GM12872 (cell line): Measurements from ENCODE around the gene BMI1.

ENCODE experiments used
- TF ChIP-seq, protein P1 (sequence below): IDR thresholded peaks from 3 replicates; pipeline ENCODE4 v1.5.1; 2011; ENCODE audit warnings: low read depth, mild to moderate bottlenecking, low read length, moderate library complexity; ENCODE audit not compliant: insufficient read depth

Gene BMI1

DNA sequence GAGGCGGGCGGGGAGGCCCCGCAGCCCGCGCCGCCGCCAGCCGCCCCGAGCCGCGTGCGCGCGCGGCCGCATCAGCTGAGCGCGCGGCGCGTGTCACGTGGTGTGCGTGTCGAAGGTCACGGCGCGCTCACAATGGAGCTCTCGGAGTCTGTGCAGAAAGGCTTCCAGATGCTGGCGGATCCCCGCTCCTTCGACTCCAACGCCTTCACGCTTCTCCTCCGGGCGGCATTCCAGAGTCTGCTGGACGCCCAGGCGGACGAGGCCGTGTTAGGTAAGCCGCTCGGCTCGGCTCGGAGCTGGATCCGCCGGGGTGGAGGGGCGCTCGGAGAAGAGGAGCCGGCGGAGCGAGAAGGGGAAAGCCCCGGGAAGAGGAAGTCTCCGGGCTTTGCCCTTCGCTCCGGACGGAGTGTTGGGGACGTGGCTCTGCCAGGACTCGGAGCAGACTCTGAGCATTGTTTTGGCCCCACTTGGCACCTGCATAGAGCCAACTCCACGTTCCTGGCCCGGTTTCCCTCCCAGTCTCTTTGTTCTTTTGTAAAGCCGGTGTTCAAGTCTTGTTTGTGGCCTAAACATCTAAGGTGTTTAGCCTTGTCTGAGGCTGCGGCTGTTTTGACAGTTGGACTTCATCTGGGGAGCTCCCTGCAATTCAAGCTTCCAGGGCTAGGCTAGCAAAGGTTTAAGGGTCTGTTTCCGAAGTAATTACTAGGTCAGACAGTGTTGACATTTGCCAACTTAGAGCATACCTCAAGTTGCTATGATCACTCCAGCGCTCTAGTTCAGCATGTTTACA, 4.4 kb upstream of the BMI1 start, which contains the start of gene COMMD3:
COMMD3 (plus strand) TSS at position 103 of the 790 bp plus-strand sequence; CDS start at position 133, 30 bp downstream.
- TF ChIP-seq, protein P1, sequence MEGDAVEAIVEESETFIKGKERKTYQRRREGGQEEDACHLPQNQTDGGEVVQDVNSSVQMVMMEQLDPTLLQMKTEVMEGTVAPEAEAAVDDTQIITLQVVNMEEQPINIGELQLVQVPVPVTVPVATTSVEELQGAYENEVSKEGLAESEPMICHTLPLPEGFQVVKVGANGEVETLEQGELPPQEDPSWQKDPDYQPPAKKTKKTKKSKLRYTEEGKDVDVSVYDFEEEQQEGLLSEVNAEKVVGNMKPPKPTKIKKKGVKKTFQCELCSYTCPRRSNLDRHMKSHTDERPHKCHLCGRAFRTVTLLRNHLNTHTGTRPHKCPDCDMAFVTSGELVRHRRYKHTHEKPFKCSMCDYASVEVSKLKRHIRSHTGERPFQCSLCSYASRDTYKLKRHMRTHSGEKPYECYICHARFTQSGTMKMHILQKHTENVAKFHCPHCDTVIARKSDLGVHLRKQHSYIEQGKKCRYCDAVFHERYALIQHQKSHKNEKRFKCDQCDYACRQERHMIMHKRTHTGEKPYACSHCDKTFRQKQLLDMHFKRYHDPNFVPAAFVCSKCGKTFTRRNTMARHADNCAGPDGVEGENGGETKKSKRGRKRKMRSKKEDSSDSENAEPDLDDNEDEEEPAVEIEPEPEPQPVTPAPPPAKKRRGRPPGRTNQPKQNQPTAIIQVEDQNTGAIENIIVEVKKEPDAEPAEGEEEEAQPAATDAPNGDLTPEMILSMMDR, result no peak

DNA sequence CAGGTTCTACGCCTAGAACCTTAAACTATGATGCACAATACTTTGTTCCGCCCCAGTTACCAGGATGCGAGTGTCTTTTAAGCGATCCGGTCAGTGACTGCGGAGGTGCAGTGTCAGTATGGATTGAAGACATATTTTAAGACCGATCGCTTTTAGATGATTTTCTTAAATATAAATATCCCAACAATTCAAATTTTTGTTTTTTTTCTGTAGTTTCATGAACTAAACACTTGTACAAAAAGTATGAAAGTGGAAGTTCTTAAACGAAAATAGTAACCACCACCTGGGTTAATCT, 3.9 kb upstream of the BMI1 start:
- TF ChIP-seq, protein P1, result no peak

DNA sequence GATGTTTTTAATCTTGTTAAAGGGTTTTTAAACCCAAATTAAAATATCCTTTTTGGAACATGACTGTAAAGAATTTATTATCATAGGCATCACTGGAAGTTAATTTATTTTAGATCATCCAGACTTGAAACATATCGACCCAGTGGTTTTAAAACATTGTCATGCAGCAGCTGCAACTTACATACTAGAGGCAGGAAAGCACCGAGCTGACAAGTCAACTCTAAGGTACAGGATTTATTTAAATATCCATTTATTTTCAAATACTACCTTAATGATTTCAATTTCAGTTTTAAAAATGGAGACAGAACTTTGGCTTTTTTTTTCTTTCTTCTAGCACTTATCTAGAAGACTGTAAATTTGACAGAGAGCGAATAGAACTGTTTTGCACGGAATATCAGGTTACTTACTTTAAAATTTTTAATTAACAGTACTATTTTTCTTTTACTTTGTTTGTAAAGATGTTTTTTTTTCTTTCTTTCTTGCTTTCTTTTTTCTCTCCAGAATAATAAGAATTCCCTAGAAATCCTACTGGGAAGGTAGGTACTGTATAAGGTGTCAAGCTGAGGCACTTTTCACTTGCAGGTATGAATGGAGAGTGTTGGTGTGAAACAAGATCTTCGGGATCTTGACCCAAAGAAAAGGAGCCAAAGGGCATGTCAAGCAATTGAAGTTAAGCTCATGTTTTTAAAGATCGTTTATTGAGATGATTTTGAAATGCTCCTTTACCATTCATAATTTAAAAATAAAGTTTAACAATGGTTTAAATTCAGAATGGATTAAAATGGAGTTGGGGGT, 2.9 kb upstream of the BMI1 start:
- TF ChIP-seq, protein P1, result no peak

DNA sequence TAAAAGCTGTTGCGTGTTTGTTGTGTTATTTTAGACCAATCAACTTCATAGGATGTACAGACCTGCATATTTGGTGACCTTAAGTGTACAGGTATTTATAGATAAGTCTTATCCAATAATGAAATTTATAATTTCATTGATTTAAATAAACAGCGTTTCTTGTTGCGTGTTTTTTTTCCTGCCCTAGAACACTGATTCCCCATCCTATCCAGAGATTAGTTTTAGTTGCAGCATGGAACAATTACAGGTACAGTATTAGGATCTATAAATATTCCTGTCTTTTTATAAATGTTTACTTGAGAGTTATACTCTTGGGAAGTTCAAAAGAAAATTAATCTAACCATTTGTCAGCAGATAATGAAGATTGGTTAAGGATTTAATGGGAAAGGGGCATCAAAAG, 2.1 kb upstream of the BMI1 start:
- TF ChIP-seq, protein P1, result no peak

DNA sequence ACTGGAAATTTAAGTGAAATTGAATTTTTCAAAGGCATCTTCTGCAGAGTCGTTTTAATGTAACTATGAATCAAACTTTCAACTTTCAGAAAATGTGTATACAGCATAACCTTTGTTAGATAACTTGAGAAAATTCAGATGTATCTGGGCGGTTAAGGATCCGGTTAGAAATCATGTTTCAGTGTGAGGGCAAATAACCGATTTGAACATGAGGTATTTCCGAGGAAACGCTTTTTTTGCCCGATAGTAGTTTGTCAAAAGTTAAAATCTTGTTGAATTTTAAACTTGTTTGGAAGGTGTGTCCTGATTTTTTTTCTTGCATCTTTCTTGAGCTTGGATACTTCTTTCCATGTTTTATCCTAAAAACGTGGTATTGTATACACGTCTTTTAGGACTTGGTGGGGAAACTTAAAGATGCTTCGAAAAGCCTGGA, 1.3 kb upstream of the BMI1 start:
- TF ChIP-seq, protein P1, result no peak

DNA sequence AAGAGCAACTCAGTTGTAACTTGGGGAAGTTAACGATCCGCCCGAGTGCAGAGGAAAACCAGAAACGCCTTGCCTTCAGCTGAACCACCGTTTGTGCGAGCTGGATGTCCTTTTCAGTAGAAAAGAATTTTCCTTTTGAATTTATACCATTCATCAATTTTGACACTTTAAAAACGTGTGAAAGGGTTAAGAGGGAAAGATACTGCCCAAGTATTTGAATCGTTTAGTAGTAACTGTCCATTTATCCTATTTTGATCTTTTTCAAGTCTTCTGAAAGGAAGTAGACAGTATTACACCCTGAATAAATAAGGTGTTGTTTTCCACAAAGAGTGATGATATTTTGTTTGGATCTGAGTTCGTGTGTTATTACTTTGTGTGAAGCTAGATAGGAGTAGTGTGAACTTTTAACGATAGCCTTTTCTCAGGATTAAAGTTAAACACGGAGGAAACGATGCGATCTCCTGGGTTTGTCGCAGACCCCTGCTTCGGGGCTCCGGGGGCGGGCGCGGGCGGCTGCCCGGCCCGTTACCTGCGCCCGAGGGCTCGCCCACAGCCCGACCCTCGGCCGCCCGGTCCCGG, 830 bp upstream of the BMI1 start:
- TF ChIP-seq, protein P1, result no peak
